Measurements from ENCODE around the gene IQCN.

The IQCN gene

GRCh38 chr19:18231775-18232174 is 42.5 kb downstream of the IQCN start:
- no peak for DNase-seq (ENCODE audit: low spot score)

DNA sequence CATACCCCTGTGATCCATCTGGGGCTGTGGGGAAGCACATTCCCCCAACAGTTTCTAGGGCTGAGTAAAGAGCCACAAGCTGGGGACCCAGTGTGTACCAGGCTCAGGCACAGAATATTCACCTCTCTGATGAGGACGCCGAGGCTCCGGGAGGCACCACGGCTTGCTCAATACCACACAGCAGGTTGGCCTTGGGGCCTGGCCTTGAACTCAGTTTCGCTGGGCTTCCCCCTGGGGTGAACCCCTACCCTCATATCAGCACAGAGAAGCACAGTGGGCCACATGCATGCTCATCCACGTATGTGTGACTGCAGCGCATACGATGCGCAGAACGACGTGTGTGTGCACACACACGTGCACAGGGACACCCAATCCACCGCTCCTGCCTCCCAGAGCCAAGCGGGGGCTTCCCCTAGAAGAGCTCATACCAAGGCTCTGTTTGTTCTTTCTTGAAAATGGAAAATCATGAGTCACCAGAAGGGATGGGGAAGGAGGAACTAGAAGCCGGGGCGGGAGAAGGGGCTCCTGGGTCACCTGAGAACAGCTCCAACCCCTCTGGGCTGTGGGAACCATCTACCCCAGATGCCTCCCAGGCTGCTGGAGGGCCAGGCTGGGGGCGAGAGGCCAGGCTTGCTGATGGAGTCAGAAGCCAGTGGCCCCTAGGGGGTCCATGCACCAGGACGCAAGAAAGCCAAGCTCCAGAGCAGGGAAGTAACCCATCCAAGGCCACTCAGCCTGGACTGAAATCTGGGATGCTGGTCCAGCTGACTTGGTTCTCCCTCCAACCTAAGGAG is 43.1 kb downstream of the IQCN start:
- peak; percentile 19 for DNase-seq (ENCODE audit: low spot score)

GRCh38 chr19:18229915-18230314 is 44.3 kb downstream of the IQCN start:
- no peak for DNase-seq (ENCODE audit: low spot score)

DNA sequence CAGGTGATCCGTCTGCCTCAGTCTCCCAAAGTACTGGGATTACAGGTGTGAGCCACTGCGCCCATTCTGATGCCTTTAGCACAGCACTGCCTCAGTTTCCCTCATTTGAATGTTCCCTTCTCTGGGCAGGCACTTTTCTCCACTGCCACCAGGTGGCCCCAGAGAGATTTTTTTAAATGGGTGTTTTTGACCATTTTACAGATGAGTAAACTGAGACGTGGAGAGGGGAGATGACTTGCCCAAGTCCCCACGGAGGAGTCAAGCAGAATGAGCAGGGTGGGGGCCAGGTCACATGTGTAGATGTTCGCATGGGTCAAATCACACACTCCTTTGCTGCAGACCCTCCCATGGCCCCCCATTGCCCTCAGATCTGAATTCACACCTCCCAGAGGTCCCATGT is 44.8 kb downstream of the IQCN start:
- DNase-seq (ENCODE audit: low spot score): no peak

- no peak for DNase-seq (ENCODE audit: low spot score)
Measured at GRCh38 chr19:18227781-18228271, 46.4 kb downstream of the IQCN start.

DNA sequence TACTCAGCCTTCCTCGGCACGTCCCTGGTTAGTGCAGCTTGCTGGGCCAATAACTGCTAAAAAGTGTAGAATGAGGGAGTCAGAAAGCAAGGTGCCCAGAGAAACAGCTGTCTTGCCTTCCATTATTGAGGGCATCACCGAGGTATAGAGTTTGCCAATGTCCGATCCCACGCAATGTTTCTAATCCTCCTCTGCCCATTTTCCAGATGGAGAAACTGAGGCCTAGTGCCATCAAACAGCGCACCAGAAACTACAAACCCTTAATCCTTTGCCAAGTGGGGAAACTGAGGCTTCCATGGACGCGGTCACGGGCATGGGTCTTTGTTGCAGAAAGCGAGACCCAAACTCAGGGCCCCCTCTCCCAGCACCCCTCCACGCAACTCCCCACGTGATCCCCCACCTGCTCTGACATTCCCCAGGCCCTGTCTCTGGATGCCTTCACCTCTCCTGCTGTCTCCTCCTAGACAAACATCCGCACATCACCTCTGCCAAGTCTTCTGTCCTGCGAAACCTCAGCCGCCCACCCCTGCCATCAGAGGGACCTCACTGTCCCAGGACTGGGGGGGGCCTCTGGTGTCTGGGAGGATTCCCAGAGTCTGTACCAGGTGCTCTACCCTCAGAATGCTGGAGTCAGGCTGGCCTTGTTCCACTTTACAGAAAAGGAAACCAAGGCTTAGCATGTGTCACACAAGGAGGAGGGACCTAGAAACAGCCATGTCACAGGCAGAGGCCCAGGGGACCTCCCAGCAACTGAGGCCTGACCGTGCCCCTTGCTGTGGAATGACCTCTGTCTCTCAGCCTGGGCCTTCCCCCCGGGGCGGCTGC is 47.1 kb downstream of the IQCN start:
- no peak for DNase-seq (ENCODE audit: low spot score)

DNA sequence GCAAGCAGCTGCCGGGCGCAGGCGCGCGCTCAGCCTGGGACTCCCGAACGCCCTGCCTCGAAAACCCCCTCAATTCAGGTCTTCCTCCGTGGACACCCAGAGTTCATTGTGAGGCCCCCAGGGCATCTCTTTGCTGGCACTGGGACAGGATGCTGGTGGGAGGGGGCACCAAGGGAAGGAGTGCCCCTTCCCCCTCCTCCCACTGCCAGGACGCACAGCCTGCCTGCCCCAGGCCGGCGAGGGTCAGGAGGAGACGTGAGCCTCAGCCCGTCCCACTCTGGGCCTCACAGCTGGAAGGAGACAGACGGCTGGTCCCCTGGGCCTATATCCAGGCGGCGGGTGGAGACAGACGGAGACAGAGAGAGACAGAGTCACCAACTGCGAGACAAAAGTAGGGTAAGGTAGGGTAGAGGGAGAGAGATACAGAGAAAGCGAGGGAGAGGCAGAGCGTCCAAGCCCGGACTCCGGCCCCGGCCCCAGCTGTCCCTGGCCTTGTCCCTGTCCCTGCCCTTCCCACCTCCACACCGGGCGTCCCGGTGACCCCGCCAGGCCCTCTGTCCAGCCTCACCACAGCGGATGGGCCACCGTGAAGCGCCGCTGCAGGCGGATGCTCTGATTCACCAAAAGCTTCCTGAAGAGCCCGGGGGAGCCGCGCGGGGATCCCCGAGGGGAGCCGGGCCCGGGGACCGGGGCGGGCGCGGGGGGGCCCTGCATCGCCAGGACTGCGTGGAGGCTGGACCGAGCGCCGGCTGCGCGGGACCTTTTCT is 48.4 kb downstream of the IQCN start, which contains the start of gene PDE4C:
Gene PDE4C, minus strand, starts transcription at position 737 of the 767 bp plus-strand sequence. Its CDS starts 23 bp downstream, at position 714.
- DNase-seq (ENCODE audit: low spot score): peak; percentile 56

- DNase-seq (ENCODE audit: low spot score): no peak
Measured at GRCh38 chr19:18225355-18225701, 48.9 kb downstream of the IQCN start.

DNA sequence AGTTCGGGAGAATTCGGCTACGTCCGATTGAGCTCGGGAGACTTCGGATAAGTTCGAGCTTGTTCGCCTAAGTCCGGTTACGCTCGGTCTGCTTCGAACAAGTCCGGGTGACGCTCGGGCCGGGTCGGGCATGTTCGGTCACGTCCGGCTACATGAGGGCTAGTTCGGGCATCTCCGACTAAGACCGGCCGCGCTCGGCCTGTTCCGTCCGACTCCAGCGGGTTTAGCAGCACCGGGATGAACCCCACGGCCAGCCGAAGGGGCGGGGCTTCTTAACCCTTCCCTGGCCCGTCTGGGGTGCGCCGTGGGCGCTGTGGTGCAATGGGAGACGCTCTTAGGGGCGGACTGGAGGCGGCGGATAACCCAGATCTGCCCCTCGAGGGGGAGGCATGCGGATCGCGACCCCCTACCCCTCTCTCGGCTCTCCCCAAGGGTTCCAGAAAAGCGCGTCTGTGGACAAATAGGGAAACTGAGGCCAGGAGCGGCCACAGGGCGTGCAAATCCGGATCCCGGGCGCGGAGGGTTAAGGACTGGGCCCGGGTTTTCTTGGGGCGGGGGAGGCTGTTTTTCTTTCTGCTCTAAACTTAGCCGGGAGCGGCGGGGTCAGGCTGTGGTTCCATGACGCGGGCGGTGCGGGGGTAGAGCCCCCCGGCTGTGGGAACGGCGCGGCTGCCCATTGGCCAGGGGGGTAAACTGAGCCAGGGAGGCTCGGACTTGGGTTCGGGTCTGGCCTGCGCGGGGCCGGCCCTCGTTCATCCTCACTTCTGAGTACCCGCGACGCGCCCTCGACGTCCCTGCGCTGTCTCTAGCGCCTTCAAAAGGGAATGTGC is 49.5 kb downstream of the IQCN start:
- peak; percentile 99 for DNase-seq (ENCODE audit: low spot score)

GRCh38 chr19:18223860-18224524 is 50.3 kb downstream of the IQCN start:
- peak; percentile 87 for DNase-seq (ENCODE audit: low spot score)

- DNase-seq (ENCODE audit: low spot score): no peak
Measured at GRCh38 chr19:18221815-18222725, 52.2 kb downstream of the IQCN start.

GRCh38 chr19:18220632-18221275 is 53.5 kb downstream of the IQCN start:
- DNase-seq (ENCODE audit: low spot score): no peak

DNA sequence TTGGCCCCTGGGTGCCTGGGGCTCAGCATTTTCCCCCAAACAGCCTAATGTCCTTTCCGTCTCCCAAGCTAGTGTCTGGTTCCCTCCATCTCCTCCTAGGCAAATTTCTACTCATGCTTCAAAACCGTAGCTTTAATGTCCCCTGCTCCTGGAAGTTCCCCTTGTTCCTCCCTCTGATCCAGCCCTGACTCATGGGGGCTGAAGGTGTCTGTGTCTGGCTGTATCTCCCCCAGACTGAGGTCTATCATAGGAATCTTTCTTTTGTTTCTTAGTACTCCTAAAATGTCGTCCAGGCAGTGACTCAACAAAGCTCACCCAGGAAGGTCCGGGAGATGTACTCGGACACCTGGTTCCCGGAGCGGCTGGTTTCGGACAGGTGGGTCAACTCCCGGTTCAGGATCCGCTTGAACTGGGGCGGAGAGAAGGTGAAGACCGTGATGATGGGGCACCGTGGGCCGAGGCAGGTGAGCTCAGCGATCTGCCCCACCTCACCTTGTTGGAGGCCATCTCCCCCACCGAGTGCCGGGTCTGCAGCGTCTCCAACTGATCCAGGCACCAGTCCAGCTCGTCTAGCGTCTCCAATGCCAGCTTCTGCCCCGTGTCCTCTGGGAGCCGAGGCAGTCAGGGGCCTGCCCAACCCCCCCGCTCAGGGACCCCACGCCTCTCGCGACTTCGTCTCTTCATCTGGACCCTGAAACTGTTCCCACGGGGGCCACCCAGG is 54.2 kb downstream of the IQCN start:
- no peak for DNase-seq (ENCODE audit: low spot score)

DNA sequence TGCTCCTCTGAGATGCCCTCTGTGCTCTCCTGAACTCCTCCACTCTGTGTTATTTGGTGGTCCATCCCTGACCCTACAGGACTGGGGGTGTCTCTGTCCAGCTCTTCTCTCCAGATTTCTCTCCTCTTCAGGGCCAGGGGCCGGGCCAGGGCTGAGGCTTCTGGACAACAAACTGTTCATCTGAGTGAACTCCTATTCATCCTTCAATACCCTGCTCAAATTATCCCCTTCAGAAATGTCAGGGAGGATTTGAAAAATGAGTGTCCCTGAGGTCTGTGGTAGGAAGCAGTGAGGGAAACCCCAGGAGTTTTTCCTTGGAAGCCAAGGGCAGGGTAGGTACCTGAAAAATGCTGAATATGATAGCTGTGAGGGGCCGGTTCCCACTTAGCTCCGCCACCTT is 55.7 kb downstream of the IQCN start:
- no peak for DNase-seq (ENCODE audit: low spot score)

DNA sequence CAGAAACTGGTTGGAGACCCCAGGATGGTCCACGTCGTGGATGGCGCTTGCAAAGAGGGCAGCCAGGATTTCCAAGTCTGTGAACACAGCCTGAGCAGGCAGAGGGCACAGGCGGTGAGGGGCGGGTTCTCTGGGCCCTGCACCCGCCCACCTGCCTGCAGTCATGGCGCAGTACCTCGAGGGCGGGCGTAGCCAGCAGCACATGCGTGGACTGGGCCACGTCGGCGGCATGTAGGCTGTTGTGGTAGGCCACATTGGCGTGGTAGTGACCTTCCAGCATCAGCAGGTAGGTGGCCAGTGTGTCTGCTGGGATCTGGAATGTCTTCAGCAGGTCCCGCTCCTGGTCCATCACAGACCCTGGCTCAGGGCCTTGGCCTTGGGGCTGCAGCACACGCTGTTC is 56.1 kb downstream of the IQCN start:
- DNase-seq (ENCODE audit: low spot score): no peak

- DNase-seq (ENCODE audit: low spot score): no peak
Measured at GRCh38 chr19:18216789-18217188, 57.5 kb downstream of the IQCN start.

GRCh38 chr19:18214779-18215433 is 59.3 kb downstream of the IQCN start:
- no peak for DNase-seq (ENCODE audit: low spot score)

GRCh38 chr19:18211683-18212082 is 62.6 kb downstream of the IQCN start:
- DNase-seq (ENCODE audit: low spot score): no peak

All from HuH-7.5 (cell line).